Testis (tissue), 2 donors: ENCODE data around the gene RAD23A.

ENCODE experiments used
- CTCF ChIP-seq, 3 experiments: fragments of 450-650 bp in 2 of 3; fragments of 200-600 bp in 1 of 3; sonication (generic) in 1 of 3; IDR thresholded peaks; one replicate each; pipeline ENCODE4 v1.5.1; 2016 to 2019; ENCODE audit warnings: antibody characterized with exemption in 3 of 3, mild to moderate bottlenecking in 2 of 3, moderate library complexity in 1 of 3
- POLR2A ChIP-seq: fragments of 450-650 bp; IDR thresholded peaks from one replicate; pipeline ENCODE4 v1.6.1; 2017; ENCODE audit warnings: antibody characterized with exemption, mild to moderate bottlenecking, moderate library complexity

DNA sequence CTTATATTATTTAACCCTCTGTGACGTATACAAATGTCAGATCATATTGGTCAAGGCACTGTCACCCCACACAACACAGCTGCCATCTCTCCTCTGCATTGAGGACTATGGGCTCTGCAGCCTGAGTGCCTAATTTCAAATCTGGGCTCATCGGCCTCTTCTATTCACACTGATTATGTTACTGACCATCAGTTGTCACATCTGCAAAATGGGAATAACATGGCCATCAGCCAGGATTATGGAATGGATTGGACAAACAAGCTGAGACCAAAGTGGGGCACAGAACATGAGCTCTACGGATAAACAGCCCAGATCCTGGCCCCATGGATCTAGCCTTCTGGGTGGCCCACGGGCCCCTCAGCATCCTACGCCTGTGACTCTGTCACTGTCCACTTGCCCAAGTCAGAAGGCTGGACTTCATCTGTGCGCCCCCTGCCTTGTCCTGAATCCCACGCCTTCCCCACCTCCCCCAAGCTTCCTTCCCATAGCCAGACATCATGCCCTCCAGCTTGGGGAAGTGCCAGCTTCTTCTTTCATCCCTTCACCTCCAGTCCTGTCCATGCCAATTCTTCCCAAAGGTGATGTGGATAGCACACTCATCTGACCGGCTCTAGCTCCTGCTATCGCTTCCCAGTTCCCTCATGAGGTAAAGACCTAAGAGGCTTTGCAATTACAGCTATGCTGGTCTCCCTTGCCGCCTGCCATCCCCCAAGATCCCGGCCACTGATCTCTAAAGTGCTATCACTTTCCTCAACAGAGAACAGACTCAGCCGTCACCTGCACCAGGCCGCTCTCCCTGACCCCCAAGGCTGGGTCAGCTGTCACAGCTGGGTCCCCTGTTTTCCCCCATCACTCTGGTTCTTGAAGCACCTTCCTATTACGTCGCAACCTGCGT lies 13.0 kb upstream of the RAD23A start:
- no peak for TF ChIP-seq CTCF (IDR thresholded peaks at IDR 0.05)
- TF ChIP-seq POLR2A: no peak
